B cell (primary cell): ENCODE results near the gene ABHD5. TPM values are rescaled to one million over a fixed set of nuclear protein-coding genes. Genes with fewer than 3 reads are reported as not detected.

Source experiments
- ATAC-seq: fragments of 200-7000 bp; cut with Tn5 transposase; one replicate; pipeline ENCODE4 v1.10.0; 2021; ENCODE audit warnings: low read depth, mild to moderate bottlenecking, moderate number of reproducible peaks, moderate library complexity
- CTCF ChIA-PET: fragments of 350-600 bp; sonication (Branson Sonifier 250); formaldehyde crosslinking; loops from one replicate; lab custom pipeline; 2021; ENCODE audit warnings: antibody characterized with exemption, inconsistent platforms; lab: Charles Lee
- POLR2A ChIA-PET: fragments of 350-600 bp; sonication (Branson Sonifier 250); formaldehyde crosslinking; loops from one replicate; lab custom pipeline; 2021; ENCODE audit warnings: antibody characterized with exemption; lab: Charles Lee
- DNase-seq: peaks from one replicate; pipeline ENCODE4 v3.0.0; 2013
- H2AFZ ChIP-seq: 2 replicates; pipeline ENCODE4 v1.6.1; 2012; ENCODE audit warnings: mild to moderate bottlenecking, low read depth, low read length; ENCODE audit not compliant: insufficient read depth, poor library complexity, severe bottlenecking
- H3K27ac ChIP-seq, 2 donors: 1 replicate in 1 of 2; 2 replicates in 1 of 2; pipeline ENCODE4 v1.5.1; 2012 to 2013; ENCODE audit warnings: low read length in 2 of 2, mild to moderate bottlenecking in 2 of 2, moderate library complexity in 1 of 2
- H3K27me3 ChIP-seq, 4 experiments: fragments of 200-600 bp in 1 of 4; sonication (generic) in 1 of 4; replicated peaks in 1 of 4; 1 replicate in 2 of 4; 2 replicates in 2 of 4; pipeline versions ENCODE4 v1.6.1 to v1.7.0; 2013 to 2016; ENCODE audit warnings: low read length in 3 of 4, mild to moderate bottlenecking in 2 of 4, mixed read lengths in 1 of 4, moderate library complexity in 1 of 4; ENCODE audit not compliant: insufficient read depth in 4 of 4, control insufficient read depth in 3 of 4; ENCODE audit errors: control extremely low read depth in 1 of 4
- H3K36me3 ChIP-seq, 2 experiments: replicated peaks in 1 of 2; 1 replicate in 1 of 2; 2 replicates in 1 of 2; pipeline versions ENCODE4 v1.6.1 to v1.7.1; 2013; ENCODE audit warnings: low read length in 1 of 2; ENCODE audit not compliant: insufficient read depth in 2 of 2, control insufficient read depth in 1 of 2; ENCODE audit errors: control extremely low read depth in 1 of 2, extremely low read depth in 1 of 2
- H3K4me1 ChIP-seq, 2 donors: fragments of 200-600 bp in 1 of 2; sonication (generic) in 1 of 2; 1 replicate in 1 of 2; 2 replicates in 1 of 2; pipeline versions ENCODE4 v1.5.1 to v1.6.1; 2013 to 2017; ENCODE audit warnings: low read length in 2 of 2; ENCODE audit not compliant: control insufficient read depth in 2 of 2, insufficient read depth in 2 of 2
- H3K4me2 ChIP-seq: replicated peaks from 2 replicates; pipeline ENCODE3; 2012; ENCODE audit warnings: mild to moderate bottlenecking, low read depth, low read length; ENCODE audit not compliant: poor library complexity, severe bottlenecking
- H3K4me3 ChIP-seq, 5 experiments: fragments of 200-600 bp in 1 of 5; sonication (generic) in 1 of 5; 1 replicate in 3 of 5; 2 replicates in 2 of 5; pipeline versions ENCODE4 v1.5.1 to v1.7.0; 2011 to 2016; ENCODE audit warnings: low read length in 4 of 5, mild to moderate bottlenecking in 4 of 5, low read depth in 2 of 5, control low read depth in 1 of 5, moderate library complexity in 1 of 5; ENCODE audit not compliant: insufficient read depth in 1 of 5; ENCODE audit errors: control extremely low read depth in 1 of 5, extremely low read depth in 1 of 5
- H3K79me2 ChIP-seq: fragments of 200-600 bp; sonication (generic); one replicate; pipeline ENCODE4 v1.6.0; 2016; ENCODE audit warnings: low read length; ENCODE audit not compliant: control insufficient read depth, insufficient read depth
- H3K9ac ChIP-seq: fragments of 200-600 bp; sonication (generic); 2 replicates; pipeline ENCODE4 v1.6.1; 2017; ENCODE audit warnings: mild to moderate bottlenecking, low read length, moderate library complexity
- H3K9me3 ChIP-seq, 3 donors: one replicate each; pipeline versions ENCODE4 v1.6.1 to v1.7.1; 2013; ENCODE audit warnings: low read length in 2 of 3; ENCODE audit not compliant: control insufficient read depth in 2 of 3, insufficient read depth in 1 of 3; ENCODE audit errors: control extremely low read depth in 1 of 3
- H4K20me1 ChIP-seq: 2 replicates; pipeline ENCODE4 v1.6.0; 2012; ENCODE audit warnings: mild to moderate bottlenecking, low read length; ENCODE audit not compliant: insufficient read depth, control insufficient read depth, poor library complexity, severe bottlenecking
- H3K27ac Mint-ChIP-seq: one replicate; pipeline ENCODE4 v1.8.0; 2021; ENCODE audit warnings: mixed read lengths
- H3K27me3 Mint-ChIP-seq: one replicate; pipeline ENCODE4 v1.8.0; 2021; ENCODE audit warnings: mixed read lengths
- H3K4me1 Mint-ChIP-seq: one replicate; pipeline ENCODE4 v1.8.0; 2021; ENCODE audit warnings: mixed read lengths
- H3K4me3 Mint-ChIP-seq: one replicate; pipeline ENCODE4 v1.8.0; 2021; ENCODE audit warnings: mixed read lengths
- H3K9me3 Mint-ChIP-seq: one replicate; pipeline ENCODE4 v1.8.0; 2022; ENCODE audit warnings: mixed read lengths; ENCODE audit not compliant: insufficient read depth
- CTCF ChIP-seq: fragments of 200-600 bp; IDR thresholded peaks from one replicate; pipeline ENCODE4 v1.8.0; 2022; ENCODE audit warnings: antibody characterized with exemption, mild to moderate bottlenecking
- EZH2 ChIP-seq: IDR thresholded peaks from 2 replicates; pipeline ENCODE4 v1.6.1; 2012; ENCODE audit warnings: borderline replicate concordance, low read depth, mild to moderate bottlenecking, moderate library complexity, low read length; ENCODE audit not compliant: insufficient read depth, poor library complexity, severe bottlenecking
- WGBS: methylation state at CpG from one replicate; pipeline ENCODE4 v1.1.5; 2013; ENCODE audit warnings: missing lambda C conversion rate; ENCODE audit not compliant: insufficient coverage; 5-methylcytosine and 5-hydroxymethylcytosine counted together
- intact Hi-C: fragments of 100-400 bp; cut with micrococcal nuclease; formaldehyde crosslinking; loops from one replicate; pipeline ENCODE4 v1.10.0; 2022
- polyA plus RNA-seq: library from polyadenylated mRNA; depleted of rRNA; stranded (reverse); fragments of >200 nt; gene quantifications from 2 replicates; pipeline ENCODE4 v1.2.3, GENCODE V29; 2012
- total RNA-seq, 2 donors: library from RNA; stranded (reverse); fragments of 120-200 nt in 1 of 2; gene quantifications; 1 replicate in 1 of 2; 2 replicates in 1 of 2; pipeline versions ENCODE4 v1.2.3 to v1.2.4, GENCODE V29; 2013 to 2022

The ABHD5 gene
- total and polyA plus RNA-seq, 2 donors (not counting 1 experiment from before 2014, with no cell fraction given), result 4.7 to 12.1 TPM

DNA sequence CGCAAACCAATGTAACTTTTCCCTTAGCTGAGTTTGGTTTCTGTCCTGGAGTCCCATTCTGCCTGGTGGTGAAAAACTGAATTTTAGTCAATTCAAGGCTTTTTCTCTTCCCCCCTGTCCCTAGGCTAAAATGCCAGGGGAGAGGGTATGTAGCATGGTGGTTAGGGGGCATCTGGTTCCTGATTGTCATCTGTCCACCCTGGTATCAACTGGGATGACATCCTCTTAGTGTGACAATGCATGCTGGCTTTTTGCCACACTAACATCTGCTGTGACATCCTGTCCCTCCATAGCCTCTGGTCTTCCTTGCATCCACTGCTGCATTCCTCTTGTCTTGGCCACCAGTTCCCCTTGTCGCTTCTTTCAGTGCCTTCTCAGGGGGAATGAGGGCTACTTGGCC is 73.7 kb downstream of the ABHD5 start:
- Histone ChIP-seq H4K20me1 (no peaks in the 10 kb centered on the region), H3K36me3 (no peaks in the 10 kb centered on the region), H3K79me2 (no peaks in the 10 kb centered on the region), H3K4me2 (no peak overlapping the region), H3K9ac (no peak overlapping the region), H3K4me3 (no peak overlapping the region), H3K4me1 (peaks cover 0 to 5% of the 10 kb centered on the region in 2 donors), H3K9me3 (no peaks in the 10 kb centered on the region), H3K27me3 (peaks cover 0 to 6% (median 2%) of the 10 kb centered on the region in 4 experiments), H3K27ac (no peak overlapping the region), H2AFZ (no peak overlapping the region)
- TF ChIP-seq CTCF, result no peak
- TF ChIP-seq EZH2, result no peak
- Mint-ChIP-seq H3K27ac (no peak overlapping the region), H3K9me3 (no peaks in the 10 kb centered on the region), H3K4me1 (peaks cover 4% of the 10 kb centered on the region), H3K4me3 (no peak overlapping the region), H3K27me3 (peaks cover 16% of the 10 kb centered on the region)
- intact Hi-C loops, result no loop called here
- ChIA-PET CTCF (no interaction called here), POLR2A (no interaction called here)
- DNase-seq (no peak), ATAC-seq (no peak)
- WGBS, result 100% methylated on average over 1 of the region's 2 CpGs

- 79% methylated on average over 3 of the region's 4 CpGs for WGBS
- ATAC-seq, result no peak
- Histone ChIP-seq H3K79me2 (no peaks in the 10 kb centered on the region), H3K9ac (no peak overlapping the region), H3K27me3 (peaks cover 0 to 11% (median 2%) of the 10 kb centered on the region in 4 experiments), H3K4me3 (no peak overlapping the region), H2AFZ (no peak overlapping the region), H4K20me1 (no peaks in the 10 kb centered on the region), H3K36me3 (no peaks in the 10 kb centered on the region), H3K4me1 (peaks cover 0 to 5% of the 10 kb centered on the region in 2 donors), H3K4me2 (no peak overlapping the region), H3K9me3 (no peaks in the 10 kb centered on the region), H3K27ac (no peak overlapping the region)
- H3K4me1 Mint-ChIP-seq, result peaks cover 4% of the 10 kb centered on the region
- peaks cover 16% of the 10 kb centered on the region for H3K27me3 Mint-ChIP-seq
- ChIA-PET POLR2A (no interaction called here), CTCF (interaction anchor here (1.8 kb wide), 2 partner anchors 349 to 433 kb away, joined by 5 to 7 read pairs; no protein-coding TSS in a partner anchor)
- H3K27ac Mint-ChIP-seq, result no peak overlapping the region
- H3K9me3 Mint-ChIP-seq, result no peaks in the 10 kb centered on the region
- intact Hi-C loops, result no loop called here
- no peak overlapping the region for H3K4me3 Mint-ChIP-seq
- no peak for DNase-seq
- TF ChIP-seq EZH2, result no peak
- TF ChIP-seq CTCF, result no peak
Observed at GRCh38 chr3:43765521-43765971, 74.8 kb downstream of the ABHD5 start.
